ENCODE data around the gene TSPAN15. TPM values are rescaled to one million over a fixed set of nuclear protein-coding genes. Genes with fewer than 3 reads are reported as not detected.

TSPAN15 gene
- total RNA-seq, 1 experiment from 2014 or later, result 8.3 TPM

DNA sequence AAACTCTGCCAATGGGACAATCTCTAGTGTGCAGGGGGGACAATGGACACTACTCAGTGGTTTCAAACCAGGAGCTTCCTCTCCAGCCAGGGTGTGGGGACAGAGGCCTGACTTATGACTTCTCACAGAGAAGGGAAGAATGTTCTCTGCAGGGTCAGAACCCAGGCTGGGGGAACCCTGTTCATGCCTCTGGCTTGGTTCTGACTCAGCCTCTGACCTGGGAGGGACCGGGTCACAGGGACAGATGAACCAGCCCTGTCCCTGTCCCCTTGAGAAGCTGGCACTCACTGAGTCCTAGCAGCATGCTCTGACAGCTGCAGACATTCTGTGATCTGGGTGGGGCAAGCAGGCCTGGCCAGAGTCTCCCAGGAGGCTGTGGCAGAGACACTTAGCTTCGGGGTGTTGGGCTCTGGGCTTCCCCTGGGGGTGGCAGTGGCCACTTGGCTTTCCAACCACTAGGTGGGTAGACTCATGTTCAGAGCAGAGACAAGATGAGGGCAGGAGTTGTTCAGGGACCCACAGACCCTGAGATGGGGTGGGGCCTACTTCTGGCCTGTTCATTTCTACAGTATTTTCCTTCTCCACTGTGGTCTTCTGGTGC lies 13.6 kb downstream of the TSPAN15 start:
- ChIA-PET POLR2A (no interaction called here), CTCF (interaction anchor here (0.6 to 6.1 kb wide), 3 partner anchors 14 to 198 kb away, joined by 3 to 55 read pairs (median 4); partner anchors contain the start of gene TSPAN15)
- Mint-ChIP-seq H3K9me3 (no peaks in the 10 kb centered on the region), H3K4me1 (peaks cover 19% of the 10 kb centered on the region), H3K27me3 (ENCODE audit: low read depth) (no peaks in the 10 kb centered on the region), H3K27ac (no peak overlapping the region), H3K4me3 (no peak overlapping the region), H3K36me3 (no peaks in the 10 kb centered on the region)
- DNase-seq (ENCODE audit: low spot score) (no peak), ATAC-seq (no peak; the same call in 1 of the 2 replicates)
- TF ChIP-seq MXD4 (CRISPR knock-in tag; IDR thresholded peaks at IDR 0.05; ENCODE audit: borderline replicate concordance), result no peak
- TF ChIP-seq, protein P1, sequence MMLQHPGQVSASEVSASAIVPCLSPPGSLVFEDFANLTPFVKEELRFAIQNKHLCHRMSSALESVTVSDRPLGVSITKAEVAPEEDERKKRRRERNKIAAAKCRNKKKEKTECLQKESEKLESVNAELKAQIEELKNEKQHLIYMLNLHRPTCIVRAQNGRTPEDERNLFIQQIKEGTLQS (CRISPR knock-in tag; conservative IDR thresholded peaks at IDR 0.05), result no peak
- no peak for TF ChIP-seq ELF4 (CRISPR knock-in tag; IDR thresholded peaks at IDR 0.05; ENCODE audit: low read depth)
- TF ChIP-seq JUN (CRISPR knock-in tag; IDR thresholded peaks at IDR 0.05), result no peak
- TF ChIP-seq, protein P2, sequence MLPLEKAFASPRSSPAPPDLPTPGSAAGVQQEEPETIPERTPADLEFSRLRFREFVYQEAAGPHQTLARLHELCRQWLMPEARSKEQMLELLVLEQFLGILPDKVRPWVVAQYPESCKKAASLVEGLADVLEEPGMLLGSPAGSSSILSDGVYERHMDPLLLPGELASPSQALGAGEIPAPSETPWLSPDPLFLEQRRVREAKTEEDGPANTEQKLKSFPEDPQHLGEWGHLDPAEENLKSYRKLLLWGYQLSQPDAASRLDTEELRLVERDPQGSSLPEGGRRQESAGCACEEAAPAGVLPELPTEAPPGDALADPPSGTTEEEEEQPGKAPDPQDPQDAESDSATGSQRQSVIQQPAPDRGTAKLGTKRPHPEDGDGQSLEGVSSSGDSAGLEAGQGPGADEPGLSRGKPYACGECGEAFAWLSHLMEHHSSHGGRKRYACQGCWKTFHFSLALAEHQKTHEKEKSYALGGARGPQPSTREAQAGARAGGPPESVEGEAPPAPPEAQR (CRISPR knock-in tag; IDR thresholded peaks at IDR 0.05), result no peak
- no peak for TF ChIP-seq AR (CRISPR knock-in tag; IDR thresholded peaks at IDR 0.05)
- no peak for TF ChIP-seq NR3C1 (CRISPR knock-in tag; conservative IDR thresholded peaks at IDR 0.05; ENCODE audit: low read depth)
- TF ChIP-seq JAZF1 (CRISPR knock-in tag; IDR thresholded peaks at IDR 0.05), result no peak
- no peak for TF ChIP-seq ZBTB43 (CRISPR knock-in tag; IDR thresholded peaks at IDR 0.05)
- TF ChIP-seq NFATC4 (CRISPR knock-in tag; IDR thresholded peaks at IDR 0.05), result no peak
- TF ChIP-seq ATF2 (CRISPR knock-in tag; IDR thresholded peaks at IDR 0.05; ENCODE audit: borderline replicate concordance, low read depth), result no peak
- no peak for TF ChIP-seq FOXJ3 (CRISPR knock-in tag; IDR thresholded peaks at IDR 0.05; ENCODE audit: borderline replicate concordance)
- no peak for TF ChIP-seq HMGA2 (CRISPR knock-in tag; IDR thresholded peaks at IDR 0.05)

GRCh38 chr10:69465457-69466157 lies 14.3 kb downstream of the TSPAN15 start:
- H3K9me3 Mint-ChIP-seq, result no peaks in the 10 kb centered on the region

More at GRCh38 chr10:69465457-69466157, 14.3 kb downstream of the TSPAN15 start:
- no peak for ATAC-seq
- POLR2A ChIA-PET, result no interaction called here
- H3K4me1 Mint-ChIP-seq, result peaks cover 19% of the 10 kb centered on the region
- no peaks in the 10 kb centered on the region for H3K27me3 Mint-ChIP-seq (ENCODE audit: low read depth)
- DNase-seq (ENCODE audit: low spot score), result no peak
- no peak overlapping the region for H3K27ac Mint-ChIP-seq
- TF ChIP-seq NR2C2 (CRISPR knock-in tag; IDR thresholded peaks at IDR 0.05), result no peak
- no peak for TF ChIP-seq ATF1 (CRISPR knock-in tag; IDR thresholded peaks at IDR 0.05)
- no peak for TF ChIP-seq GTF2I (CRISPR knock-in tag; conservative IDR thresholded peaks at IDR 0.05)
- no peak for TF ChIP-seq ZNF416 (CRISPR knock-in tag; IDR thresholded peaks at IDR 0.05)
- TF ChIP-seq ZNF532 (CRISPR knock-in tag; IDR thresholded peaks at IDR 0.05; ENCODE audit: borderline replicate concordance), result no peak
- no peak overlapping the region for H3K4me3 Mint-ChIP-seq
- no peaks in the 10 kb centered on the region for H3K36me3 Mint-ChIP-seq
- CTCF ChIA-PET, result interaction anchor here (0.6 to 6.1 kb wide), 5 partner anchors 15 to 198 kb away, joined by 3 to 55 read pairs (median 4); partner anchors contain the start of gene TSPAN15

Measured in WTC11 (cell line).